Measurements from ENCODE around the gene HRCT1. TPM values are rescaled to one million over a fixed set of nuclear protein-coding genes. Genes with fewer than 3 reads are reported as not detected.

HRCT1 gene
- total RNA-seq, 1 experiment from 2014 or later: 0.32 TPM

GRCh38 chr9:35929453-35929718 lies 23.4 kb downstream of the HRCT1 start:
- no peaks in the 10 kb centered on the region for H3K9me2 ChIP-seq (ENCODE audit: insufficient read depth)
- POLR2A ChIA-PET: no interaction called here
- H3K27me3 ChIP-seq (ENCODE audit: insufficient read depth, low read length): no peaks in the 10 kb centered on the region
- no peaks in the 10 kb centered on the region for H3K36me3 ChIP-seq (ENCODE audit: control insufficient read depth in 1 of 2, insufficient read depth in 2 of 2, low read length in 2 of 2)
- no peaks in the 10 kb centered on the region for H4K20me1 ChIP-seq (ENCODE audit: insufficient read depth)
- no peak for TF ChIP-seq MAX (IDR thresholded peaks at IDR 0.05)
- TF ChIP-seq, protein P1, sequence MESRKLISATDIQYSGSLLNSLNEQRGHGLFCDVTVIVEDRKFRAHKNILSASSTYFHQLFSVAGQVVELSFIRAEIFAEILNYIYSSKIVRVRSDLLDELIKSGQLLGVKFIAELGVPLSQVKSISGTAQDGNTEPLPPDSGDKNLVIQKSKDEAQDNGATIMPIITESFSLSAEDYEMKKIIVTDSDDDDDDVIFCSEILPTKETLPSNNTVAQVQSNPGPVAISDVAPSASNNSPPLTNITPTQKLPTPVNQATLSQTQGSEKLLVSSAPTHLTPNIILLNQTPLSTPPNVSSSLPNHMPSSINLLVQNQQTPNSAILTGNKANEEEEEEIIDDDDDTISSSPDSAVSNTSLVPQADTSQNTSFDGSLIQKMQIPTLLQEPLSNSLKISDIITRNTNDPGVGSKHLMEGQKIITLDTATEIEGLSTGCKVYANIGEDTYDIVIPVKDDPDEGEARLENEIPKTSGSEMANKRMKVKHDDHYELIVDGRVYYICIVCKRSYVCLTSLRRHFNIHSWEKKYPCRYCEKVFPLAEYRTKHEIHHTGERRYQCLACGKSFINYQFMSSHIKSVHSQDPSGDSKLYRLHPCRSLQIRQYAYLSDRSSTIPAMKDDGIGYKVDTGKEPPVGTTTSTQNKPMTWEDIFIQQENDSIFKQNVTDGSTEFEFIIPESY (IDR thresholded peaks at IDR 0.05; ENCODE audit: extremely low read depth, insufficient replicate concordance, low read length): no peak
- TF ChIP-seq SIN3A (IDR thresholded peaks at IDR 0.05; ENCODE audit: low read depth): no peak
- TF ChIP-seq SP1 (IDR thresholded peaks at IDR 0.05; ENCODE audit: low read depth): no peak
- no peak for TF ChIP-seq CEBPB (IDR thresholded peaks at IDR 0.05; ENCODE audit: low read depth)
- TF ChIP-seq TCF7L2 (IDR thresholded peaks at IDR 0.05; ENCODE audit: borderline replicate concordance, extremely low read depth, insufficient read depth, insufficient read length): no peak
- no peak for TF ChIP-seq REST (IDR thresholded peaks at IDR 0.05; ENCODE audit: low read depth)
- no peak for TF ChIP-seq POLR2AphosphoS5 (IDR thresholded peaks at IDR 0.05; ENCODE audit: low read depth, low read length)
- TF ChIP-seq RAD21 (IDR thresholded peaks at IDR 0.05; ENCODE audit: low read depth): no peak
- no peak for TF ChIP-seq EZH2 (IDR thresholded peaks at IDR 0.05)
- TF ChIP-seq ZNF274 (IDR thresholded peaks at IDR 0.05; ENCODE audit: low read depth, low read length): no peak
- TF ChIP-seq ELF1 (IDR thresholded peaks at IDR 0.05; ENCODE audit: borderline replicate concordance, low read depth): no peak
- TF ChIP-seq SRF (IDR thresholded peaks at IDR 0.05; ENCODE audit: low read depth): no peak
- no peak for TF ChIP-seq EZH2phosphoT487 (IDR thresholded peaks at IDR 0.05; ENCODE audit: borderline replicate concordance)
- TF ChIP-seq, protein P2, sequence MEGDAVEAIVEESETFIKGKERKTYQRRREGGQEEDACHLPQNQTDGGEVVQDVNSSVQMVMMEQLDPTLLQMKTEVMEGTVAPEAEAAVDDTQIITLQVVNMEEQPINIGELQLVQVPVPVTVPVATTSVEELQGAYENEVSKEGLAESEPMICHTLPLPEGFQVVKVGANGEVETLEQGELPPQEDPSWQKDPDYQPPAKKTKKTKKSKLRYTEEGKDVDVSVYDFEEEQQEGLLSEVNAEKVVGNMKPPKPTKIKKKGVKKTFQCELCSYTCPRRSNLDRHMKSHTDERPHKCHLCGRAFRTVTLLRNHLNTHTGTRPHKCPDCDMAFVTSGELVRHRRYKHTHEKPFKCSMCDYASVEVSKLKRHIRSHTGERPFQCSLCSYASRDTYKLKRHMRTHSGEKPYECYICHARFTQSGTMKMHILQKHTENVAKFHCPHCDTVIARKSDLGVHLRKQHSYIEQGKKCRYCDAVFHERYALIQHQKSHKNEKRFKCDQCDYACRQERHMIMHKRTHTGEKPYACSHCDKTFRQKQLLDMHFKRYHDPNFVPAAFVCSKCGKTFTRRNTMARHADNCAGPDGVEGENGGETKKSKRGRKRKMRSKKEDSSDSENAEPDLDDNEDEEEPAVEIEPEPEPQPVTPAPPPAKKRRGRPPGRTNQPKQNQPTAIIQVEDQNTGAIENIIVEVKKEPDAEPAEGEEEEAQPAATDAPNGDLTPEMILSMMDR (IDR thresholded peaks at IDR 0.05 in 2 of 3, conservative IDR thresholded peaks at IDR 0.05 in 1 of 3; ENCODE audit: borderline replicate concordance in 1 of 3, insufficient read depth in 1 of 3, low read depth in 2 of 3, low read length in 2 of 3): no peak
- no peak for TF ChIP-seq EGR1 (IDR thresholded peaks at IDR 0.05; ENCODE audit: low read depth)
- no peak for TF ChIP-seq JUND (IDR thresholded peaks at IDR 0.05)
- intact Hi-C loops (cut with micrococcal nuclease): no loop called here
- H3K79me2 ChIP-seq (ENCODE audit: insufficient read depth, low read length): no peaks in the 10 kb centered on the region
- RAD21 ChIA-PET (ENCODE audit: low non-redundant PET in 1 of 2, low total read pairs in 2 of 2, uncharacterized antibody in 2 of 2, unreplicated experiment in 2 of 2): no interaction called here
- ATAC-seq: no peak
- no peak overlapping the region for H2AFZ ChIP-seq (ENCODE audit: low read depth, low read length, poor library complexity, severe bottlenecking)
- peaks cover 4 to 6% of the 10 kb centered on the region in 2 experiments for H3K4me1 ChIP-seq (ENCODE audit: control insufficient read depth in 1 of 2, insufficient read depth in 2 of 2, low read length in 2 of 2)
- H3K27ac ChIP-seq (ENCODE audit: low read depth, low read length): no peak overlapping the region
- no peak overlapping the region for H3K4me3 ChIP-seq (replicated peaks in 1 of 2; ENCODE audit: low read depth in 1 of 2, low read length in 2 of 2)
- BruUV-seq (replicated peaks): no TSS peak
- no peaks in the 10 kb centered on the region for H3K9me3 ChIP-seq (ENCODE audit: control insufficient read depth in 1 of 2, insufficient read depth in 1 of 2, low read depth in 1 of 2, low read length in 2 of 2)
- no peak overlapping the region for H3K4me2 ChIP-seq (ENCODE audit: low read length)
- CTCF ChIA-PET: interaction anchor here (0.9 kb wide), 1 partner anchor 16 kb away, joined by 4 read pairs; no protein-coding TSS in a partner anchor
- DNase-seq (ENCODE audit: low read depth, low spot score): no peak
- no peak overlapping the region for H3K9ac ChIP-seq (ENCODE audit: low read length)

Measured in HCT116 (cell line).